ENCODE results near the gene PEAK3.

Gene PEAK3

DNA sequence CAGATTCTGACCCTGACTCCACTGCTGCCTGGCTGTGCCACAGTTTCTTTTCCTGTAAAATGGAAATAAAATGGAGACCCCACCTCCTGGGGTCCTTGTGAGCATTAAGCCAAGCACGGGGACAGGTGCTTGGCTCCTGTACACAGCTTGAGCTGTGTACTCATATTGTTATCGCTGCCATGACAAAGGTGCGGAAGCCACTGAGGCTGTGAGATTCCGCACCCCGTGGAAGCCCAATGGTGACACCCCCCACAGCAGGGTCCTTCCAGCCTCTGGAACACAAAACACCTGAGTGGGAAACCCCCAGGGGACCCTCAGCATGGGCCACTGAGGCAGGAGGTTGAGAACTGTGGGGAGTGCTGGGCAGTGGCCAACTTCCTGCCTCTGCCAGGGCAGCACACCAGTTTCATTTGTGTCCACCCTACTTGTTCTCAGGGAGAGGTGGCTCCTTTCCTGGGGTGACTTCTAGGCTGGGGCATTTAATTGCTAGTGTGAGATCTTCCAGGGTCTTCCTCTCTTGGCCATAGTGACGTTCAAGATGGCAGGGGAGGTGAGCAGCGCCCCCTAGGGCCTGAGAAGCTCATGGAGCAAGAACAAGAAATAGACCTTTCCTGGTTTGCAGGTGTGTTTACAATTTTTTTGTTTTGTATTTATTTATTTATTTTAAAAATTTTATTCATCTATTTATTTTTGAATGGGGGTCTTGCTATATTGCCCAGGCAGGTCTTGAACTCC, 20.4 kb downstream of the PEAK3 start:
- no peak for ATAC-seq (replicated peaks)
- Mint-ChIP-seq H3K36me3 (no peaks in the 10 kb centered on the region), H3K27me3 (no peaks in the 10 kb centered on the region), H3K27ac (no peak overlapping the region), H3K4me1 (peaks cover 25 to 54% of the 10 kb centered on the region in 2 donors), H3K4me3 (no peak overlapping the region), H3K9me3 (no peaks in the 10 kb centered on the region)
- DNase-seq, result no peak

DNA sequence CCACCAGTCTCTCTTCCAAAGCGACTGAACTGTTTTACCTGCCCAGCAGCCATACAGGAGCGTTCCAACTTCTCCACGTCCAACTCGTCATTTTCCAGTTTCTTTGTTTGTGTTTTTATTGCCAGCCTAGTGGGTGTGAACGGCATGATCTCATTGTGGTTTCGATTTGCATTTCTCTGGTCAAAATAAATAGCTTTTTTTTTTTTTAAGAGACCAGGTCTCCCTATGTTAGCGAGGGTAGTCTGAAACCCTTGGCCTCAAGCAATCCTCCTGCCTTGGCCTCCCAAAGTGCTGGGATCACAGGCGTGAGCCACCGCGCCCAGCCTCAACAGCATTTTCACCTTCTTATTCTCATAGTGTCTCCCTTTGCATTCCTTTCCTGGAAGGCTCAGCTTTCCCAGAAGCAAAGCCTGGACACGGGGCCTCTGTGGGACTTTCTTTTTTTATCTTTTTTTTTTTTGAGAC, 21.6 kb downstream of the PEAK3 start:
- peak overlapping the region; percentile 20 for H3K27ac Mint-ChIP-seq
- H3K4me3 Mint-ChIP-seq, result no peak overlapping the region
- DNase-seq, result no peak
- peaks cover 26 to 58% of the 10 kb centered on the region in 2 donors for H3K4me1 Mint-ChIP-seq
- no peaks in the 10 kb centered on the region for H3K27me3 Mint-ChIP-seq
- ATAC-seq (replicated peaks), result no peak
- H3K9me3 Mint-ChIP-seq, result no peaks in the 10 kb centered on the region
- H3K36me3 Mint-ChIP-seq, result no peaks in the 10 kb centered on the region

DNA sequence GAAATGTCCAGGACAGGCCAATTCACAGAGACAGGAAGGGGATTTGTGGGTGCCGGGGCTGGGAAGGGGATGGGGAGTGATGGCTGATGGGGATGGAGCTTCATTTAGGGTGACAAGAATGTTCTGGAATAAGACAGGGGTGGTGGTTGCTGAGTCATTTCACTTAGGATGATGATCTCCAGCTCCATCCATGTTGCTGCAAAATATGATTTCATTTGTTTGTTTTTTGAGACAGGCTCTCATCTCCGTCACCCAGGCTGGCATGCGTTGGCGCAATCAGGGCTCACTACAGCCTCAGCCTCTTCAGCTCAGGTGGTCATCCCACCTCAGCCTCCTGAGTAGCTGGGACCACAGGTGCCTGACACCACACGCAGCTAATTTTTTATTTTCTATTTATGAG, 22.6 kb downstream of the PEAK3 start:
- no peaks in the 10 kb centered on the region for H3K36me3 Mint-ChIP-seq
- DNase-seq, result no peak
- no peak overlapping the region for H3K4me3 Mint-ChIP-seq
- no peaks in the 10 kb centered on the region for H3K27me3 Mint-ChIP-seq
- peak overlapping the region; percentile 59 for H3K27ac Mint-ChIP-seq
- H3K4me1 Mint-ChIP-seq, result peaks cover 28 to 56% of the 10 kb centered on the region in 2 donors
- no peaks in the 10 kb centered on the region for H3K9me3 Mint-ChIP-seq
- ATAC-seq (replicated peaks), result no peak

DNA sequence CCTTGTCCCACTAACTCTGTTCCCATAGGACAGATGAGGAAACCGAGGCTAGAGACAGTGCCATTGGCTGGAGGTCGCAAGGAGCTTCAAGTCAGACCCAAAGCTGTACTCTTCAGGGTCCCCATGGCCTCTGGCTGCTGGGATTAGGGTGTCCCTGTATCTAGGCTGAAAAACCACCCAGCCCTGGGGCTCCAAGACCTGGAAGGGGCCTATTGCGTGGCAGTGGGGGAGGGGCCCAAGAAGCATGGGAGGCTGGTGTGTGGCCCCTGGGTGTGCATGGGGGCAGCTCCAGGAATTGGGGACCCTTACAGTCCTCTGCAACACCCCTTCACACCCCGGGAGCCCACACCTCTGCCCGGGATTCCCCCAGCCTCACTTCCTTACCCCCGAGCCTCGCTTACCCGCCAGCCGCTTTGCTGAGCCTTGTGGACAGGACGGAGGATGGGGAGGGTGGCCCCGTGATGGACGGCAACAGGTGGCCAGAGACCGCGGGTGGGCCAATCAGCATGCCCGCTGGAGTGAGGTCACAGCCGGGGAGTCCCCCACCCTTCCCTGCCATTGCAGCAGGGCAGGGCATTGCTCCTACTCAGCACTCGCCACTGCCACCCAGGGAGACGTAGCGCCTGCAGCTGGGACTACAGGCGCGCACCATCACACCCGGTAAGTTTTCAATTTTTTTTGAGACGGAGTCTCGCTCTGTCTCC, 25.8 kb downstream of the PEAK3 start, which contains the start of gene JSRP1:
JSRP1 (minus strand) TSS at position 436 of the 704 bp plus-strand sequence. CDS start 1,103 bp downstream, outside the sequence.
- Mint-ChIP-seq H3K27me3 (peaks cover 8 to 11% of the 10 kb centered on the region in 2 donors), H3K9me3 (no peaks in the 10 kb centered on the region), H3K27ac (peak within 1 kb of the TSS; percentile 94), H3K36me3 (peaks cover 0 to 3% of the 10 kb centered on the region in 2 donors), H3K4me3 (peak within 1 kb of the TSS; percentile 25 to 46), H3K4me1 (peaks cover 36 to 79% of the 10 kb centered on the region in 2 donors)
- DNase-seq (no peak), ATAC-seq (replicated peaks) (peak in 1 of 2 donors; percentile 14)

DNA sequence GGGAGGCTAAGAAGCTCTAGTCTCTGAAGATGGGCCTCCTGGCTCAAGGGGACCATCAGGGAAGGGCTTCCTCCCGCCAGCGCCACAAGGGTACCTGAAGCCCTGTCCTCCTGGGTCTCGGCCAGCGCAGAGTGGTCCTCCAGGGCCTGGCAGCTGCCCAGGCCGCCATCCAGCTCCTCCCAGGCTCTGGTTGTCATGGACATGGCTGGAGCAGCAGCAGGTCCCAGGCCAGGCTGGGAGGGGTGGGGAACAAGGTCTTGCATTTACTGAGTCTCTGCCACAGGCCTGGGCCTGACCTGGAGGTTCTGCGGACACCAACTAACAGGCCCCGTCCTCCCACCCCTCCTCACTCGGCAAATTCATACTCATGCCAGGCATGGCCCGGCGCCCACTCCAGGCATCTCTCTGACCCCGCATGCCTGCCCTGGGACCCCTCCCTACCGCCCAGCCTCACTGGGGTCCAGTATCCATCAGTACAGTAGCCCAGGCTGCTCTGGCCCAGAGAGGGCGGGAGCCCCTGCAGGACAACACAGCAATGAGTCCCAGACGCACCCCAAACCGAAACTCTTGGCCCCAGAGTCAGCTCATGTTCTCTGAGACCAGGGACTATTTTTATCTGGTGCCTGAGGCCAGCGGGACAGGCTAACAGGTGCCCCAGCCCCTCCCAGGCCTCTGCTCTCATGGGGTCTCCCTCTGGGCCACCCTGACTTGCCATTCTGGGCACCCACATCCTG, 26.7 kb downstream of the PEAK3 start:
- ATAC-seq (replicated peaks) (no peak), DNase-seq (no peak)
- H3K9me3 Mint-ChIP-seq, result no peaks in the 10 kb centered on the region
- peaks cover 34 to 79% of the 10 kb centered on the region in 2 donors for H3K4me1 Mint-ChIP-seq
- no peak overlapping the region for H3K27ac Mint-ChIP-seq
- no peak overlapping the region for H3K4me3 Mint-ChIP-seq
- peaks cover 8 to 14% of the 10 kb centered on the region in 2 donors for H3K27me3 Mint-ChIP-seq
- peaks cover 0 to 3% of the 10 kb centered on the region in 2 donors for H3K36me3 Mint-ChIP-seq

DNA sequence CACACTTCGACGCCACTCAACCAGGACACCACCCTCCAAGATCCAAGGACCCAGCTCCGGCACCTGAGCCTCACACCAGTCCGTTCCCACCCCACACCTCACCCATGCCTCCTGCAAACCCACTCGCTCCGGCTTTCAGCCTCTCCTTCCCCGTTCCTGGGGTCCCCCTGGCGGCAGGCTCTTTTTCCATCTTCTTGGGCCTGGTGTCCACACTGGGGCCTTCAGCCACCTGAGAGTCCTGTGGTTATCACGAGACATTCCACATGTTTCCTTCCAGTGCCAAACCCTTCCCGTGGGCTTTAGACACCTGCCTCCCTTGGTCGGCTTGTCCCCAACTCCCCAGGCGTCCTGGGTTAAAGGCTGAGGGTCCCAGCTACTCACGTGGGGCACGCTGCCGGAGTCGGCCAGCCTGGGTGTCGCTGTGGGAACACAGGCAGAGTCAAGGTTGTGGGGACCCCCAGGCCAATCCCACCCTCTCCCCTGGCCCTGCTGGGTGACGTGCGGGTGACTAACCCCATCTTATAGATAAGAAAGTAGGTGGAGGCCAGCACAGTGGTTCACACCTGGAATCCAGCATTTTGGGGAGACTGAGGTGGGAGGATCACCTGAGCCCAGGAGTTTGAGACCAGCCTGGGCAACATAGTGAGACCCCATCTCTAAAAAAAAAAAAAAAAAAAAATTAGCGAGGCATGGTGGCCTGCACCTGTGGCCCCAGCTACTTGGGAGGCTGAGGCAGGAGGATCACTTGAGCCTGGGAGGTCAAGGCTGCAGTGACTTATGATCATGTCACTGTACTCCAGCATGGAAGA, 27.7 kb downstream of the PEAK3 start:
- peak overlapping the region; percentile 28 to 47 for H3K4me3 Mint-ChIP-seq
- H3K36me3 Mint-ChIP-seq, result peaks cover 3 to 7% of the 10 kb centered on the region in 2 donors
- H3K27ac Mint-ChIP-seq, result peak overlapping the region; percentile 51
- peaks cover 32 to 74% of the 10 kb centered on the region in 2 donors for H3K4me1 Mint-ChIP-seq
- H3K27me3 Mint-ChIP-seq, result peaks cover 8 to 21% of the 10 kb centered on the region in 2 donors
- ATAC-seq (replicated peaks), result no peak
- no peak for DNase-seq
- H3K9me3 Mint-ChIP-seq, result no peaks in the 10 kb centered on the region

DNA sequence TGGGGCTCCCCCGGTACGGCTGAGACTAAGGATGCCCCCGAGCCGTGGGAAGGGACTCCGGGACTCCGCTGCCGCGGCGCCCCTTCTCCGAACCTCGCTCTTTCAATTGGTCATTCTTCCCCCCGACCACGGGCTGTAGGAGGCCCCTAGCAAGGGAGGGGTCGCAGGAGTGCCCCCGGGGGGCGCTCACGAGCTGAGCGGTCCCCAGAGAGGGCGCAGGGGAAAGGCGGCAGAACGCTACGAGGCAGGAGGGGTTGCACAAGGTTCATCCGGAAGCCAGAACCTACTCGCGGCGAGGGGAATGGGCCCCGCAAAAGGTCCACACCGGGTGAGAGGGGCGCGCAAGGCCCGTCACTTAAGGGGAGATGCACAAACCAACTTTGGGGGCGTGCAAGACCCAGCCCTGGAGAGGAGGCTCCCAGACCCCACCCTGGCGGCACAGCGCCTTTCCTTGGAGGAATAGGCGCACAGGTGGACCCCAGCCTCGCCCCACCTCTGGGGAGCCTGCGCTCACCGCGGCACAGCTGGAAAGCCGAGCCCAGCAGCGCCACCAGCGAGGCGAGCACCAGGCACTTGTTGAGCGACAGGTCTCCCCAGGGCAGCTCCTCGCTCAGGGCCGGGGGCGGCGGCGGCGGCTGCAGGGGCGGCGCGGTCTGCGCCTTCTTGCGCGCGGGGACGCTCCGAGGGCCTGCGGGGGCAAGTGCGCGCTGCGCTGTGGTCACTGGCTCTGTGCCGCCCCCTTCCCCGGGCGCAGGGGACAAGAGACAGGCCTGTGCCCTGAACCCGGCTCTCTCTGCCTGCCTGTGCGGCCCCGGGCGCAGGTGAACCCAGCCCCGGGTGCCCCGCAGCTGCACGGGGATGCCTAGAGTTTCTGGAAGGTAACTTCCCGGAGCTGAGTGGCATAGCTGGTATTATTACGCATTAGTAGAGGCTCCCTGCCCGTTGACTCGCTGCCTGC, 28.6 kb downstream of the PEAK3 start:
- peaks cover 11 to 16% of the 10 kb centered on the region in 2 donors for H3K36me3 Mint-ChIP-seq
- H3K4me3 Mint-ChIP-seq, result peak overlapping the region; percentile 71 to 83
- DNase-seq (no peak), ATAC-seq (replicated peaks) (peak; percentile 18 to 36)
- H3K9me3 Mint-ChIP-seq, result no peaks in the 10 kb centered on the region
- peak overlapping the region; percentile 51 for H3K27ac Mint-ChIP-seq
- peaks cover 29 to 68% of the 10 kb centered on the region in 2 donors for H3K4me1 Mint-ChIP-seq
- peaks cover 8 to 21% of the 10 kb centered on the region in 2 donors for H3K27me3 Mint-ChIP-seq

DNA sequence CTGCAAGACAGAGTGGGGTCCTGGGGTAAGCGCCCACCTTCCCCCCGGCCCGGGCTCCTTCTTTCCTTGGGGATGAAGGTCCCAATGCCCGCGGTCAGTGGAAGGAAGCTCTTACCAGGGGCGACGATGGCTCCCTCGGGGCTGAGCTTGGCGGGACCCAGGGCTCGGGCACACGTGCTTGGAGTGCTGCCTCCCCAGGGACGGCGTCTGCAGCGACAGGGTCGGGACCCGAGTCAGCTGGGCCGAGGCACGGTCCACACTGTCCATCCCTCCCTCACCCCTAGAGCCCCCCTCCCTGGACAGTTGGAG, 29.2 kb downstream of the PEAK3 start:
- Mint-ChIP-seq H3K36me3 (peaks cover 13 to 17% of the 10 kb centered on the region in 2 donors), H3K4me3 (peak overlapping the region; percentile 71 to 83), H3K4me1 (peaks cover 27 to 61% of the 10 kb centered on the region in 2 donors), H3K27me3 (peaks cover 8 to 21% of the 10 kb centered on the region in 2 donors), H3K27ac (peak overlapping the region; percentile 87), H3K9me3 (no peaks in the 10 kb centered on the region)
- peak; percentile 3 for ATAC-seq (replicated peaks)
- no peak for DNase-seq

DNA sequence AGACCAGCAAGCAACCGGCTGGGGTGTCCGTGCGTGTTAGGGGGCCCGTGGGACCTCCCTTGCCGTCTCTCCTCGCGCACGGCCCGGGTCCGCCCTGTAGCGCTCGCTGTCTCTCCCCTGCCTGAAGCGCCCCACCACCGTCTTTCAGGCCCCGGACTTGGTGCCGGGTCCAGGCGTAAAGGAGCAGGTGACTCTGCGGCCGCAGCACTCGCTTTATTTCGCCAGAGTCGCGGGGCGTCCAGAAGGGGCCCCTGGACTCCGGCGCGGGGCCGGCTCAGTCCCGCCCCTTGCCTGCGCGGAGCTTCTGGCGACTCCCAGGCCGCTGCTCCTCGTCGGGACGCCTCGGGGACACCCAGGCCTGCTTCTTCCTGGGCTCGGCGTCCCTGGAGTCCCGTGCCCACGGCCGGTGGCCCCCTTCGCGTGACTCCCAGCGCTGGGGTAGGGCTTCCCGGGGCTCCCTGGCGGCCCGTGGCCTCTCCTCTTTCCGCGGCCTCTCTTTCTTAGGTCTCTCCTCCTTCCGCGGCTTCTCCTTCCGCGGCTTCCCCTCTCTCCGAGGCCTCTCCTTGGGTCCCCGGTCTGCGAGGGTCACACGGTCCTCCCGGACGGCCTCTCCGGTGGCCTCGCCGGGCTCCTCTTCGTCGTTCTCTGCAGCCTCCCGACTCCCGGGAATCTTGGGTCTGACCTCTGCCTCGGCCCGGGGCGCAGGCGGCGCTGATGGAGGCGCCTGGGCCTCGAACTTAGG, 29.7 kb downstream of the PEAK3 start:
- ATAC-seq (replicated peaks), result peak in 1 of 2 donors; percentile 4
- peak overlapping the region; percentile 72 to 83 for H3K4me3 Mint-ChIP-seq
- H3K27ac Mint-ChIP-seq, result peak overlapping the region; percentile 87
- H3K36me3 Mint-ChIP-seq, result peaks cover 13 to 17% of the 10 kb centered on the region in 2 donors
- peaks cover 27 to 56% of the 10 kb centered on the region in 2 donors for H3K4me1 Mint-ChIP-seq
- H3K27me3 Mint-ChIP-seq, result peaks cover 8 to 21% of the 10 kb centered on the region in 2 donors
- H3K9me3 Mint-ChIP-seq, result no peaks in the 10 kb centered on the region
- DNase-seq, result no peak

DNA sequence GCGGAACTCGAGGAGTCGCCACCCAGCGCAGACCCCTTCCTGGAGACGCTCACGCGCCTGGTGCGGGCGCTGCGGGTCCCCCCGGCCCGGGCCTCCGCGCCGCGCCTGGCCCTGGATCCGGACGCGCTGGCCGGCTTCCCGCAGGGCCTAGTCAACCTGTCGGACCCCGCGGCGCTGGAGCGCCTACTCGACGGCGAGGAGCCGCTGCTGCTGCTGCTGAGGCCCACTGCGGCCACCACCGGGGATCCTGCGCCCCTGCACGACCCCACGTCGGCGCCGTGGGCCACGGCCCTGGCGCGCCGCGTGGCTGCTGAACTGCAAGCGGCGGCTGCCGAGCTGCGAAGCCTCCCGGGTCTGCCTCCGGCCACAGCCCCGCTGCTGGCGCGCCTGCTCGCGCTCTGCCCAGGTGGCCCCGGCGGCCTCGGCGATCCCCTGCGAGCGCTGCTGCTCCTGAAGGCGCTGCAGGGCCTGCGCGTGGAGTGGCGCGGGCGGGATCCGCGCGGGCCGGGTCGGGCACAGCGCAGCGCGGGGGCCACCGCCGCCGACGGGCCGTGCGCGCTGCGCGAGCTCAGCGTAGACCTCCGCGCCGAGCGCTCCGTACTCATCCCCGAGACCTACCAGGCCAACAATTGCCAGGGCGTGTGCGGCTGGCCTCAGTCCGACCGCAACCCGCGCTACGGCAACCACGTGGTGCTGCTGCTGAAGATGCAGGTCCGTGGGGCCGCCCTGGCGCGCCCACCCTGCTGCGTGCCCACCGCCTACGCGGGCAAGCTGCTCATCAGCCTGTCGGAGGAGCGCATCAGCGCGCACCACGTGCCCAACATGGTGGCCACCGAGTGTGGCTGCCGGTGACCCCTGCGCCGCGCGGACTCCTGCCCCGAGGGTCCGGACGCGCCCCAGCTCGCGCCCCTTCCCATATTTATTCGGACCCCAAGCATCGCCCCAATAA, 30.6 kb downstream of the PEAK3 start:
- H3K27ac Mint-ChIP-seq, result peak overlapping the region; percentile 83
- DNase-seq, result no peak
- ATAC-seq (replicated peaks), result peak in 1 of 2 donors; percentile 9
- peaks cover 24 to 47% of the 10 kb centered on the region in 2 donors for H3K4me1 Mint-ChIP-seq
- H3K9me3 Mint-ChIP-seq, result no peaks in the 10 kb centered on the region
- peaks cover 17 to 19% of the 10 kb centered on the region in 2 donors for H3K36me3 Mint-ChIP-seq
- peaks cover 8 to 21% of the 10 kb centered on the region in 2 donors for H3K27me3 Mint-ChIP-seq
- H3K4me3 Mint-ChIP-seq, result peak overlapping the region; percentile 72 to 83

DNA sequence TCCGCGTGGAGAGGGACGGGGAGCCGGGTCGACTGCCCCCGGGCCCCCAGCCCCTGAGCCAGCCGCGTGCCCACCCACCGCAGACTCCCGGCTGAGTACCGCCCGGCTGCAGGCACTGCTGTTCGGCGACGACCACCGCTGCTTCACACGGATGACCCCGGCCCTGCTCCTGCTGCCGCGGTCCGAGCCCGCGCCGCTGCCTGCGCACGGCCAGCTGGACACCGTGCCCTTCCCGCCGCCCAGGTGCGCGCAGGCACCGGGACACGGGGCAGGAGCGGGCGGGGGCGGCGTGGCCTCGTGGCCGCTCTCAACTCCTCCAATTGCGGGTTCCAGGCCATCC, 31.2 kb downstream of the PEAK3 start:
- ATAC-seq (replicated peaks), result peak in 1 of 2 donors; percentile 3
- H3K4me1 Mint-ChIP-seq, result peaks cover 20 to 41% of the 10 kb centered on the region in 2 donors
- peak overlapping the region; percentile 59 to 63 for H3K4me3 Mint-ChIP-seq
- H3K27ac Mint-ChIP-seq, result no peak overlapping the region
- peaks cover 8 to 21% of the 10 kb centered on the region in 2 donors for H3K27me3 Mint-ChIP-seq
- no peaks in the 10 kb centered on the region for H3K9me3 Mint-ChIP-seq
- no peak for DNase-seq
- H3K36me3 Mint-ChIP-seq, result peaks cover 20 to 24% of the 10 kb centered on the region in 2 donors

All from stimulated activated naive B cell treated with anti-CD40 and anti-IgM and Interleukin-4, amounts not matched to agents 10 μg/mL and 1 μg/mL and 100 μg/mL, for 72 hours (primary cell).